NCI-H446 treated with DMSO at 0.1 percent for 48 hours (cell line): ENCODE results near the gene HERC2.
"Not testable (repeated sequence)": the region's sequence is repeated elsewhere in the genome, so short reads cannot be mapped to it uniquely, and the experiment has no call there.

Source experiments
- DNase-seq: peaks from one replicate; lab custom pipeline; 2025; lab: John Stamatoyannopoulos, UW

The HERC2 gene

GRCh38 chr15:28322129-28322588, at the start of gene HERC2:
HERC2 (minus strand) TSS chr15:28322179; CDS start chr15:28321433, 746 bp downstream.
- not testable (repeated sequence) for DNase-seq

GRCh38 chr15:28365502-28365901, 43.5 kb upstream of the HERC2 start:
- not testable (repeated sequence) for DNase-seq

DNA sequence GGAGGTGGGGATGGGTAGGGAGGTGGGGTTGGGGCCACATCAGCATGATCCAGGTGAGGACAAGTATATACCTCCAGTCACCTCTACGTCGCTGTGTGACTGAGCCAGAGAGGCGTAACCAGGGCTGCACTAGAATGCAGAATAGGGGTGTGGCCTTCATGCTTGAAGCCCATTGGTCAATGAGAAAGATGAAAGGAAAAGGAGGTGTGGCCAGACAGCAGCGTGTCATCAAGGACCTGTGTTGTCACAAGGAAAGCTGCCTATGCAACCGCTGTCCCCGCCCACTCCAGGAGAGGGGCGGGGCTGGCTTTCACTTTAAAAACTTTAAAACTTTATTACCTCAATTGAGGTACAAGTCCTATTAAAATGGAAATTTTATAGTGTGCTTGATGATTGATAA, 36.0 kb upstream of the HERC2 start, which contains the start of gene GOLGA6L24:
TSS of gene GOLGA6L24 (minus strand) at position 101 of the 400 bp plus-strand sequence. CDS start at position 40, 61 bp downstream.
- DNase-seq, result not testable (repeated sequence)

- not testable (repeated sequence) for DNase-seq
These were observed 461 bp downstream of the HERC2 start for GRCh38 chr15:28321358-28322078.

- DNase-seq, result not testable (repeated sequence)
These were observed 2.3 kb downstream of the HERC2 start for GRCh38 chr15:28319725-28320124.

DNA sequence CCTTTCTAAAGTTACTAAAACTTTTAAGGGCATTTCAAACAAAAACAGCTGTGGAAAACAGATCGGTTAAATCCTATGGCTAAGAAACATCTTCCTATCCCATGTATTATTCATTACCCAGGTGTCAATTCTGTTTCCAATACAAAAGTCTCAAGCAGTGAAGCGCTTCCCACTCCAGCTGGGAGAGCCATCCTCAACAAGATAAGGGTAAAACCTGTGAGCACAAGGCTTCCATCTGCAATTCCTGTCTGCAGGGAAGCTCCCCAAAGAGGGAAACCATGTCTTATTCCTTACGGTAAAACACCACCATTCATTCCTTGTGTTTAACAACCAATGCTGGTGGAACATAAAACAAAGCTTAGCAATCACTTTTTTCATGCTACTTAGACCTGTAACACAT, 3.2 kb downstream of the HERC2 start:
- not testable (repeated sequence) for DNase-seq

GRCh38 chr15:28318122-28318521, 3.9 kb downstream of the HERC2 start:
- not testable (repeated sequence) for DNase-seq

DNA sequence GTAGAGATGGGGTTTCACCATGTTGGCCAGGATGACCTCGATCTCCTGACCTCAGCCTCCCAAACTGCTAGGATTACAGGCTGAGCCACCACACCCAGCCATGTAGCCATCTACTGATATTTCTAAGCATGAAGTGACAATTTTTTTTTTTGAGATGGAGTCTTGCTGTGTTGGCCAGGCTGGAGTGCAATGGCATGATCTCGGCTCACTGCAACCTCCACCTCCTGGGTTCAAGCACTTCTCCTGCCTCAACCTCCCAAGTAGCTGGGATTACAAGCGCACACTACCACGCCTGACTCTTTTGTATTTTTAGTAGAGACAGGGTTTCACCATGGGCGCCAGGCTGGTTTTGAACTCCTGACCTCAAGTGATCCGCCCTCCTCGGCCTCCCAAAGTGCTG, 5.0 kb downstream of the HERC2 start:
- not testable (repeated sequence) for DNase-seq

DNA sequence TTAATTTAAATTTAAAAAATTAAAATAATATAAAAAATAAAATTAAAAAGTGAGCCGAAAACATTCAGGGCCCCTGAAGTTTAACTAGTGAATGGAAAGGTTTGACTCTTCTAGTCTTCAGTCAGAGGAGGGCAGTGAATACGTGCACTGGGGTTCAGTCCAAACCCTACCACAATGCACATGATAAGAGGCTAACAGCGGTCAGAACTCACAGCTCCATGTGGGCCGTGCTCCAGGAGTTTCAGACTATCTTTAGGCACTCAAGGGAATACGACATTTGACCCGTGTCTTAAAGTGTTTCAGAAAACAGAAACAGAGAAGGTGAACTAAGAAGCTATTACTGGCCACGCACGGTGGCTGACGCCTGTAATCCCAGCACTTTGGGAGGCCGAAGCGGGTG, 11.5 kb downstream of the HERC2 start:
- not testable (repeated sequence) for DNase-seq

DNA sequence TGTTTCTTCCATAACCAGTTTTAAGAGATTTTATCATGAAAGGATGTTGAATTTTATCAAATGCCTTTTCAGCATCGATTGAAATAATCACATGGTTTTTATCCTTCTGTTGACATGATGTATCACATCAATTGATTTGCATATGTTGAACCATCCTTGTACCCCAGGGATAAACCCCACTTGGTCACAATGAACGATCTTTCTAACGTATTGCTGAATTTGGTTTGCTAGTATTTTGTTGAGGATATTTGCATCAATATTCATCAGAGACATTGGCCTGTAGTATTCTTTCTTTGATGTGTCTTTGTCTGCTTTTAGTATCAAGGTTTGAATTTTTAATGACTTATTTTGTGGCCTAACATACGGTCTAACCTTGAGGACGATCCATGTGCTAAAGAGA, 13.3 kb downstream of the HERC2 start:
- not testable (repeated sequence) for DNase-seq

DNA sequence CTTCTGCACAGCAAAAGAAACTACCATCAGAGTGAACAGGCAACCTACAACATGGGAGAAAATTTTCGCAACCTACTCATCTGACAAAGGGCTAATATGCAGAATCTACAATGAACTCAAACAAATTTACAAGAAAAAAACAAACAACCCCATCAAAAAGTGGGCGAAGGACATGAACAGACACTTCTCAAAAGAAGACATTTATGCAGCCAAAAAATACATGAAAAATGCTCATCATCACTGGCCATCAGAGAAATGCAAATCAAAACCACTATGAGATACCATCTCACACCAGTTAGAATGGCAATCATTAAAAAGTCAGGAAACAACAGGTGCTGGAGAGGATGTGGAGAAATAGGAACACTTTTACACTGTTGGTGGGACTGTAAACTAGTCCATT, 16.3 kb downstream of the HERC2 start:
- DNase-seq, result not testable (repeated sequence)

DNA sequence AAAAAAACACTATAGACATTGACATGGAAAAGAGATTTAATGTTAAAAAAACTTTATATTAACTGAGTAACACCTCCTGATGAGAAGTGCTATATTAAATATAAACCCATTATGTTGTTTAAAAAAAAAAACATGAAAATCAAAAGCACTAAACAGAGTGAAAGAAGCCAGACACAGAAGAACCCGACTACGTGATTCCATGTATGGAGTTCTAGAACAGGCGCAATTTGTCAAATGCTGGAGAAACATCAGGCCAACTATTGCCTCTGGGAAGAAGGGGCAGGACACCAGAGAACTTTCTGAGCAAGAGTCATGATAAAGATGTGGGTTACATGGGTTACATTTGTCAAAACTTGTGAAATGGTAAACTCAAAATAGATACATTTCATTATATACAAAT, 24.5 kb downstream of the HERC2 start:
- DNase-seq, result not testable (repeated sequence)

DNA sequence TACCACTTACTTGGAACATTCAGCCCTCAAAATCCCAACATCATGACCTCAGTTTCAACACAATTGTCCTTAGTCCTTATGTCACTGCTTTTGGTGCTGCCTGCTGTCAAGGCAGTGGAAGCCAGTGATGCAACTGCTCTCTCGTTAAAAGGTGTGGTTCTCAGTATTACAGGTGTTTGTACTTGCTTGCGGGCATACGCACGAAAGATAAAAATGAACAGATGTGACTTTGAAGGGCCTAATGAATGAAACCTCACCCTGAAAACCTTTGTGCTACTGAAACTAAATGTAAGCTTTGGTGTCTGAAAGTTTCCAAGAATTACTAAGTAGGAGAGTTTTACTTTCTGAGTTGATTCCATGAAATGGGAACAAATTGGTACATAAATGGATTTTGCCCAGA, 25.2 kb downstream of the HERC2 start:
- not testable (repeated sequence) for DNase-seq

GRCh38 chr15:28295009-28295563, 26.9 kb downstream of the HERC2 start:
- not testable (repeated sequence) for DNase-seq

- DNase-seq, result not testable (repeated sequence)
These were observed 27.4 kb downstream of the HERC2 start for GRCh38 chr15:28294560-28294959.

GRCh38 chr15:28289694-28290463, 32.1 kb downstream of the HERC2 start:
- no peak for DNase-seq

DNA sequence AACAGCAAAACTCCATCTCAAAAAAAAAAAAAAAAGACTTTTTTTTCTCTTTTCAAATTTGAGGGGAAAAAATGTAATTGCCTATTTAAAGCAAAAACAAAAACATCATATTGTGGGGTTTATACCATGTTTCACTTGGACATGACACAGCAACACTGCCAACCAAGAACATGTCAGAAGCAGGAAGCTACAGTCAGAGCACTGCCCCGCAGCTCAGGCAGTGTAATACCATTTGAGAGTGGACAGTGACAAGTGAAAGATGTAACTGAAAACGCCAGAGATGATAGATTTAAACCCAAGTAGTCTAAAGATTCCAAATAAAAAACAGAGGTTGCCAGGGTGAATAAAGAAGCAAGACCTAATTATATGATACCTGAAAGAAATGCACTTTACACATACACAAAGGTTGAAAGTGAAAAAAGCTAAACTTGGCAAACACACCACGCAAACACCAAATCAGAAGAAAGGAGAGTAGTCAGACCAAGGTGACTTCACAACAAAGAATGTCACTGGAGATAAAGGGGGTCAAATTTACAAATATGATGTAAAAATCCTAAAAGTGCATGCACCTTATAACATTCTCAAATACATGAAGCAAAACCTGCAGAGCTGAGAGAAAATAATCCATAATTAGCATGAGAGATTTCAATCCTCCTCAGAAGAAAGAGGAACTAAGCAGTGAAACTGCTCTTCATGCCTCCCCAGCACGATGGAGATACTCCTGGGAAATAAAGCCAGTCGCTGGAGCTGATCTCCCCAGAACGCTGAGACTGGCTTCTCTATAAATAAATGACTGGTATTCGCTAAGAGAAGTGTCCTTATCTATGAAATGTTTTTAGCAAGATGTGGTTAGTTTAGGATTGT, 32.9 kb downstream of the HERC2 start:
- DNase-seq, result not testable (repeated sequence)

- not testable (repeated sequence) for DNase-seq
These were observed 35.3 kb downstream of the HERC2 start for GRCh38 chr15:28286659-28287058.

- DNase-seq, result no peak
These were observed 35.9 kb downstream of the HERC2 start for GRCh38 chr15:28286031-28286430.

GRCh38 chr15:28281876-28282275, 40.1 kb downstream of the HERC2 start:
- no peak for DNase-seq

DNA sequence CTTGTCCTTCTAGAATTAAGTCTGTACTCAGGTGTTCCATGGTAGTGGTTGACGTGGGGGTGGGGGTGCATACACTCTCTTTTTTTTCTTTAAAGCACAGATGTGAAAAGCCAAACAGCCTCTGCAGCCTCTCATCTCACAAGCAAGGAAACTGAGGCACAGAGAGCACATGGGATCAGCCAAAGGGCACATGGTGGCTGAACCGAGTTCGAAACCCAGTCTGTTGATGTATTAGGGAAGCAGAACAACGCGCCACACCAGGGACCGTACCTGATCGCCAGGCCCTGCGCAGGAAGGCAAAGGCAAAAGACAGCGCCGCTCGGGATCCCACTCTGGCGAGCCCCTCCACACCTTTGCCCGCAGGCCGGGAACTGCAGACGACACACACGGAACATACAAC, 47.3 kb downstream of the HERC2 start:
- no peak for DNase-seq
